Gastroesophageal sphincter (tissue), 3 donors: ENCODE data around the gene MALT1.

ENCODE experiments used
- POLR2A ChIP-seq, 2 donors: fragments of 450-650 bp; IDR thresholded peaks; one replicate each; pipeline ENCODE4 v1.6.1; 2017; ENCODE audit warnings: antibody characterized with exemption in 2 of 2, mild to moderate bottlenecking in 2 of 2, moderate library complexity in 1 of 2
- TF ChIP-seq, protein P1 (sequence below), 4 experiments: fragments of 200-600 bp in 2 of 4; fragments of 450-650 bp in 2 of 4; sonication (generic) in 1 of 4; IDR thresholded peaks; one replicate each; pipeline ENCODE4 v1.5.1; 2017 to 2019; ENCODE audit warnings: antibody characterized with exemption in 4 of 4, mild to moderate bottlenecking in 2 of 4, moderate library complexity in 2 of 4

DNA sequence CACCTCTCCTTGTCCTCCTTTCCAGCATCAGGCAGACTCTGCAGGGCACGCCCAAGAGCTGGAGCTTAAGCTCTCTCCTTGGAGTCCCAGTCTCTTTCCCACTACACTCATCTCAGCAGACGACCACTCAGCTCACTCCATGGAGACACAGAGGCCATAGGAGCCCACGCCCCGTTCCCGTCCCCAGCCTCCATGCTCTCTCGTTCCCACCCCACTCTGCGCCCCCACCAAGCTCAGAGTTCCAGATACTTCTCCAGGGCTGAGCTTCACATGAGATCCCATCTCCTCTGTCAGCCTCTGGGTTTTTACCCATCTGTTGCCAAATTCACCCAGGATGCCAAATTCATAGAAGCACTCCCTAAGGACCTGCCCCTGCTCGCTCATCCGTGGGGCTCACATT lies 87.3 kb downstream of the MALT1 start:
- TF ChIP-seq, protein P1, sequence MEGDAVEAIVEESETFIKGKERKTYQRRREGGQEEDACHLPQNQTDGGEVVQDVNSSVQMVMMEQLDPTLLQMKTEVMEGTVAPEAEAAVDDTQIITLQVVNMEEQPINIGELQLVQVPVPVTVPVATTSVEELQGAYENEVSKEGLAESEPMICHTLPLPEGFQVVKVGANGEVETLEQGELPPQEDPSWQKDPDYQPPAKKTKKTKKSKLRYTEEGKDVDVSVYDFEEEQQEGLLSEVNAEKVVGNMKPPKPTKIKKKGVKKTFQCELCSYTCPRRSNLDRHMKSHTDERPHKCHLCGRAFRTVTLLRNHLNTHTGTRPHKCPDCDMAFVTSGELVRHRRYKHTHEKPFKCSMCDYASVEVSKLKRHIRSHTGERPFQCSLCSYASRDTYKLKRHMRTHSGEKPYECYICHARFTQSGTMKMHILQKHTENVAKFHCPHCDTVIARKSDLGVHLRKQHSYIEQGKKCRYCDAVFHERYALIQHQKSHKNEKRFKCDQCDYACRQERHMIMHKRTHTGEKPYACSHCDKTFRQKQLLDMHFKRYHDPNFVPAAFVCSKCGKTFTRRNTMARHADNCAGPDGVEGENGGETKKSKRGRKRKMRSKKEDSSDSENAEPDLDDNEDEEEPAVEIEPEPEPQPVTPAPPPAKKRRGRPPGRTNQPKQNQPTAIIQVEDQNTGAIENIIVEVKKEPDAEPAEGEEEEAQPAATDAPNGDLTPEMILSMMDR (IDR thresholded peaks at IDR 0.05) = no peak
- TF ChIP-seq POLR2A (IDR thresholded peaks at IDR 0.05) = no peak
